ENCODE data around the gene UBR2. TPM values are rescaled to one million over a fixed set of nuclear protein-coding genes. Genes with fewer than 3 reads are reported as not detected.
"Not testable (repeated sequence)": the region's sequence is repeated elsewhere in the genome, so short reads cannot be mapped to it uniquely, and the experiment has no call there.

The UBR2 gene
- total RNA-seq, 1 donor = 31.5 TPM

DNA sequence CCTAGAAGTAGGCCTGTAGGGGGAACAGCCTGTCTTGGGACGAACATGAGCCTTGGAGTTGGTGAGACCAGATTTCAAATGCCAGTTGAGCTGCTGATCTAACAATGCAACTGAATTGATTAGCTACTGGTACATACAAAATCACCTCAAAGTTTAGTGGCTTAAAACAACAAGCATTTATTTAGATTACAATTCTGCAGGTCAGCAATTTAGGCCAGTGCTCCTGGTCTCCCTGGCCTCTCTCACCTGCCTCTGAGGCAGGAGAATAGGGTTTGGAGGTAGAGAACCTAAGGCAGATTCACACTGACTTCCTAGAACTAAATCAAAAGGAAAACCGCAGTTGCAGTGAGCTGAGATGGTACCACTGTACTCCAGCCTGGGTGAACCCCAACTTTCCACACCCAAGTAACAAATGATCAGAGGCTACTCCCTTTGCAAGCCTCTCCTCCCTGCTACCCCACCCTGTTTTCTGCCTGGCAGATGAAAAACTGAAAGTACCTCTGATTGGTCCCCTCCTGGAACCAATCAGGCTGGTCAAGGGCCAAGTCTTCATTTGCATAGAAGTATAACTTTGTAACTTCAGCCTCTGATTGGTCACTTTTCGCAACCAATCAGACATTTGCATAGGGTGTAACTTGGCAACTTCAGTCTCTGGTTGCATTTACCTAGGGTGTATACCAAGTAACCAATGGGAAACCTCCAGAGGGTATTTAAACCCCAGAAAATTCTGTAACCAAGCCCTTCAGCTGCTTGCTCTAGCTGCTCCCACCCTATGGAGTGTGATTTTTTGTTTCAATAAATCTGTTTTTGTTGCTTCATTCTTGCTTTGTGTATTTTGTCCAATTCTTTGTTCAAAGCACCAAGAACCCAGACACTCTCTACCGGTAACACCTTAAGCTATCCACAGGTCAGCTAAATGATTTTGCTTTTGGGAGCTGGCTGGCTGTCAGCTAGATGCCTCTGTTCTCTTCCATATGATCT, 8.1 kb upstream of the UBR2 start:
- DNase-seq (ENCODE audit: insufficient read length, low spot score, missing footprints) = no peak
- Histone ChIP-seq H2AFZ (ENCODE audit: low read length) (no peak overlapping the region), H3K27me3 (ENCODE audit: insufficient read depth, low read length) (no peaks in the 10 kb centered on the region), H3K36me3 (ENCODE audit: insufficient read depth, low read length) (no peaks in the 10 kb centered on the region), H3K9me3 (ENCODE audit: low read depth, low read length) (no peaks in the 10 kb centered on the region), H3K79me2 (ENCODE audit: insufficient read depth, low read length) (no peaks in the 10 kb centered on the region), H3K4me2 (ENCODE audit: insufficient read depth, low read length) (no peak overlapping the region), H3K27ac (ENCODE audit: low read depth, low read length) (no peak overlapping the region), H4K20me1 (ENCODE audit: insufficient read depth, low read length) (no peaks in the 10 kb centered on the region), H3K4me3 (ENCODE audit: insufficient read depth, low read length) (no peak overlapping the region), H3K4me1 (ENCODE audit: insufficient read depth, low read length) (no peaks in the 10 kb centered on the region)
- TF ChIP-seq, protein P1, sequence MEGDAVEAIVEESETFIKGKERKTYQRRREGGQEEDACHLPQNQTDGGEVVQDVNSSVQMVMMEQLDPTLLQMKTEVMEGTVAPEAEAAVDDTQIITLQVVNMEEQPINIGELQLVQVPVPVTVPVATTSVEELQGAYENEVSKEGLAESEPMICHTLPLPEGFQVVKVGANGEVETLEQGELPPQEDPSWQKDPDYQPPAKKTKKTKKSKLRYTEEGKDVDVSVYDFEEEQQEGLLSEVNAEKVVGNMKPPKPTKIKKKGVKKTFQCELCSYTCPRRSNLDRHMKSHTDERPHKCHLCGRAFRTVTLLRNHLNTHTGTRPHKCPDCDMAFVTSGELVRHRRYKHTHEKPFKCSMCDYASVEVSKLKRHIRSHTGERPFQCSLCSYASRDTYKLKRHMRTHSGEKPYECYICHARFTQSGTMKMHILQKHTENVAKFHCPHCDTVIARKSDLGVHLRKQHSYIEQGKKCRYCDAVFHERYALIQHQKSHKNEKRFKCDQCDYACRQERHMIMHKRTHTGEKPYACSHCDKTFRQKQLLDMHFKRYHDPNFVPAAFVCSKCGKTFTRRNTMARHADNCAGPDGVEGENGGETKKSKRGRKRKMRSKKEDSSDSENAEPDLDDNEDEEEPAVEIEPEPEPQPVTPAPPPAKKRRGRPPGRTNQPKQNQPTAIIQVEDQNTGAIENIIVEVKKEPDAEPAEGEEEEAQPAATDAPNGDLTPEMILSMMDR (IDR thresholded peaks at IDR 0.05; ENCODE audit: extremely low read depth, low read depth, low read length) = no peak

DNA sequence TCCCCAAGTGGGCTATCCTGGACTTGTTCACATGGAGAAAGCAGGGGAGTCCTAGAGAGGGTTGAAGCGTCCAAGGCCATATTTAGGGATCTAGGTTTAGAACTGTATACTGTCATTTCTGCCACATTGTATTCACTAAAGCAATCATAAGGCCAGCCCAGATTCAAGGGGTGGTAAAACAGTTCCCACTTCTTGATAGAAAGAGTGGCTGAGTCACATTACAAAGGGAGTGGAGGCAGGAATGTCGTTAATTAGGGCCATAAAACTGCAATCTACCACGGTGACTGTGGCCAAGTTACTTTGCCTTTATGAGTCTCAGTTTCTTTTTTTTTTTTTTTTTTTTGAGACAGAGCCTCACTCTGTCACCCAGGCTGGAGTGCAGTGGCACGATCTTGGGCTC, 7.4 kb upstream of the UBR2 start:
- TF ChIP-seq, protein P1 (IDR thresholded peaks at IDR 0.05; ENCODE audit: extremely low read depth, low read depth, low read length) = no peak
- no peak for DNase-seq (ENCODE audit: insufficient read length, low spot score, missing footprints)
- Histone ChIP-seq H3K79me2 (ENCODE audit: insufficient read depth, low read length) (no peaks in the 10 kb centered on the region), H3K4me3 (ENCODE audit: insufficient read depth, low read length) (no peak overlapping the region), H4K20me1 (ENCODE audit: insufficient read depth, low read length) (no peaks in the 10 kb centered on the region), H2AFZ (ENCODE audit: low read length) (no peak overlapping the region), H3K36me3 (ENCODE audit: insufficient read depth, low read length) (no peaks in the 10 kb centered on the region), H3K4me1 (ENCODE audit: insufficient read depth, low read length) (no peaks in the 10 kb centered on the region), H3K9me3 (ENCODE audit: low read depth, low read length) (no peaks in the 10 kb centered on the region), H3K4me2 (ENCODE audit: insufficient read depth, low read length) (no peak overlapping the region), H3K27me3 (ENCODE audit: insufficient read depth, low read length) (no peaks in the 10 kb centered on the region), H3K27ac (ENCODE audit: low read depth, low read length) (no peak overlapping the region)

DNA sequence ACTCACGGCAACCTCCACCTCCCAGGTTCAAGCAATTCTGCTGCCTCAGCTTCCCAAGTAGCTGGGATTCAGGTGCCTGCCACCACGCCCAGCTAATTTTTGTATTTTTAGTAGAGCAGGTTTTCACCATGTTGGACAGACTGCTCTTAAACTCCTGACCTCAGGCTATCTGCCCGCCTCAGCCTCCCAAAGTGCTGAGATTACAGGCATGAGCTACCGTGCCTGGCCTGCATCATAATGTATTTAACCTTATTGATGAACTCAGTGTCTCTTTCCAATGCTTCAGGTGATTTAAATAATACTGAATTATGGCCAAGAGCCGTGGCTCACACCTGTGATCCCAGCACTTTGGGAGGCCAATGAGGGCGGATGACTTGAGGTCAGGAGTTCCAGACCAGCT, 4.6 kb upstream of the UBR2 start:
- H3K79me2 ChIP-seq (ENCODE audit: insufficient read depth, low read length); H3K4me1 ChIP-seq (ENCODE audit: insufficient read depth, low read length); DNase-seq (ENCODE audit: insufficient read length, low spot score, missing footprints); H3K27ac ChIP-seq (ENCODE audit: low read depth, low read length); H3K4me3 ChIP-seq (ENCODE audit: insufficient read depth, low read length); H3K27me3 ChIP-seq (ENCODE audit: insufficient read depth, low read length); H3K4me2 ChIP-seq (ENCODE audit: insufficient read depth, low read length); H3K9me3 ChIP-seq (ENCODE audit: low read depth, low read length); H3K36me3 ChIP-seq (ENCODE audit: insufficient read depth, low read length); H4K20me1 ChIP-seq (ENCODE audit: insufficient read depth, low read length); H2AFZ ChIP-seq (ENCODE audit: low read length): not testable (repeated sequence)

DNA sequence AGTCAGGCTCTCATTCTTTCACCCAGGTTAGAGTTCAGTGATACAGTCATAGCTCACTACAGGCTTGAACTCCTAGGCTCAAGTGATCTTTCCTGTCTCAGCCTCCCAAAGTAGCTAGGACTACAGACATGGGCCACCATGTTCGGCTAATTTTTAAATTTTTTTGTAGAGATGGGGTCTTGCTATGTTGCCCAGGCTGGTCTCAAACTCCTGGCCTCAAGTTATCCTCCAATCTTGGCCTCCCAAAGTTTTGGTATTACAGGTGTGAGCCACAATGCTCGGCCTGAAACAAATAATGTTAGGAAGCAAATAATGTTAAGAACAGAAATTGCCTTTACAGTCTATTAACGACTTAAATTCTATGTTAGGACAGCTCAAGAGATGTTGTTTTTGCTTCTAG, 1.8 kb upstream of the UBR2 start:
- Histone ChIP-seq H3K4me1 (ENCODE audit: insufficient read depth, low read length) (no peaks in the 10 kb centered on the region), H2AFZ (ENCODE audit: low read length) (no peak overlapping the region), H3K36me3 (ENCODE audit: insufficient read depth, low read length) (no peaks in the 10 kb centered on the region), H3K4me2 (ENCODE audit: insufficient read depth, low read length) (no peak overlapping the region), H3K79me2 (ENCODE audit: insufficient read depth, low read length) (peaks cover 32% of the 10 kb centered on the region), H3K4me3 (ENCODE audit: insufficient read depth, low read length) (no peak overlapping the region), H4K20me1 (ENCODE audit: insufficient read depth, low read length) (peaks cover 5% of the 10 kb centered on the region), H3K27ac (ENCODE audit: low read depth, low read length) (no peak overlapping the region), H3K27me3 (ENCODE audit: insufficient read depth, low read length) (no peaks in the 10 kb centered on the region), H3K9me3 (ENCODE audit: low read depth, low read length) (no peaks in the 10 kb centered on the region)
- no peak for DNase-seq (ENCODE audit: insufficient read length, low spot score, missing footprints)
- TF ChIP-seq, protein P1 (IDR thresholded peaks at IDR 0.05; ENCODE audit: extremely low read depth, low read depth, low read length) = no peak

Data from osteoblast (primary cell).